ENCODE results near the gene ASTE1. TPM values are rescaled to one million over a fixed set of nuclear protein-coding genes. Genes with fewer than 3 reads are reported as not detected.
A peak's percentile ranks its signal among the peaks of the same experiment; 100 is the strongest.

ASTE1 gene
- total RNA-seq, 1 donor from 2014 or later = 4.0 TPM

- Histone ChIP-seq H3K27ac (replicated peaks) (no peak overlapping the region), H3K4me3 (peak overlapping the region; percentile 89), H3K4me1 (peaks cover 66% of the 10 kb centered on the region), H3K27me3 (ENCODE audit: low read depth) (no peaks in the 10 kb centered on the region), H3K9me3 (replicated peaks) (no peaks in the 10 kb centered on the region), H3K36me3 (peaks cover 15% of the 10 kb centered on the region)
- intact Hi-C loops (cut with micrococcal nuclease) = no loop called here
- DNase-seq = no peak
- TF ChIP-seq CTCF (IDR thresholded peaks at IDR 0.05; ENCODE audit: borderline replicate concordance) = no peak
Observed at GRCh38 chr3:131025539-131025938, 1.1 kb downstream of the ASTE1 start.

- H3K4me1 ChIP-seq = peaks cover 51% of the 10 kb centered on the region
- intact Hi-C loops (cut with micrococcal nuclease) = no loop called here
- TF ChIP-seq CTCF (IDR thresholded peaks at IDR 0.05; ENCODE audit: borderline replicate concordance) = no peak
Observed at GRCh38 chr3:131020122-131020693, 6.4 kb downstream of the ASTE1 start.

GRCh38 chr3:131018970-131019369, 7.7 kb downstream of the ASTE1 start:
- peaks cover 54% of the 10 kb centered on the region for H3K36me3 ChIP-seq
- no peak overlapping the region for H3K4me3 ChIP-seq
- H3K9me3 ChIP-seq (replicated peaks) = no peaks in the 10 kb centered on the region
- intact Hi-C loops (cut with micrococcal nuclease) = no loop called here
- DNase-seq = no peak
- peaks cover 40% of the 10 kb centered on the region for H3K4me1 ChIP-seq
- no peak overlapping the region for H3K27ac ChIP-seq (replicated peaks)
- no peaks in the 10 kb centered on the region for H3K27me3 ChIP-seq (ENCODE audit: low read depth)
- no peak for TF ChIP-seq CTCF (IDR thresholded peaks at IDR 0.05; ENCODE audit: borderline replicate concordance)

More at GRCh38 chr3:131020122-131020693, 6.4 kb downstream of the ASTE1 start:
- Histone ChIP-seq H3K27me3 (ENCODE audit: low read depth) (no peaks in the 10 kb centered on the region), H3K9me3 (replicated peaks) (no peaks in the 10 kb centered on the region), H3K4me3 (no peak overlapping the region), H3K36me3 (peaks cover 51% of the 10 kb centered on the region), H3K27ac (replicated peaks) (no peak overlapping the region)
- no peak for DNase-seq

GRCh38 chr3:131009698-131010097, 16.9 kb downstream of the ASTE1 start:
- H3K4me3 ChIP-seq = no peak overlapping the region
- intact Hi-C loops (cut with micrococcal nuclease) = no loop called here
- no peak for DNase-seq
- TF ChIP-seq CTCF (IDR thresholded peaks at IDR 0.05; ENCODE audit: borderline replicate concordance) = no peak
- no peaks in the 10 kb centered on the region for H3K27me3 ChIP-seq (ENCODE audit: low read depth)
- peaks cover 8% of the 10 kb centered on the region for H3K4me1 ChIP-seq
- no peaks in the 10 kb centered on the region for H3K9me3 ChIP-seq (replicated peaks)
- peaks cover 79% of the 10 kb centered on the region for H3K36me3 ChIP-seq
- no peak overlapping the region for H3K27ac ChIP-seq (replicated peaks)

GRCh38 chr3:131008326-131008725, 18.3 kb downstream of the ASTE1 start:
- Histone ChIP-seq H3K27ac (replicated peaks) (no peak overlapping the region), H3K4me3 (no peak overlapping the region), H3K9me3 (replicated peaks) (no peaks in the 10 kb centered on the region), H3K4me1 (peaks cover 7% of the 10 kb centered on the region), H3K36me3 (peaks cover 75% of the 10 kb centered on the region), H3K27me3 (ENCODE audit: low read depth) (no peaks in the 10 kb centered on the region)
- intact Hi-C loops (cut with micrococcal nuclease) = no loop called here
- no peak for DNase-seq
- TF ChIP-seq CTCF (IDR thresholded peaks at IDR 0.05; ENCODE audit: borderline replicate concordance) = no peak

Measured in left ventricle myocardium inferior (tissue), 1 donor.